Measurements from ENCODE around the gene MUC4.

The MUC4 gene

DNA sequence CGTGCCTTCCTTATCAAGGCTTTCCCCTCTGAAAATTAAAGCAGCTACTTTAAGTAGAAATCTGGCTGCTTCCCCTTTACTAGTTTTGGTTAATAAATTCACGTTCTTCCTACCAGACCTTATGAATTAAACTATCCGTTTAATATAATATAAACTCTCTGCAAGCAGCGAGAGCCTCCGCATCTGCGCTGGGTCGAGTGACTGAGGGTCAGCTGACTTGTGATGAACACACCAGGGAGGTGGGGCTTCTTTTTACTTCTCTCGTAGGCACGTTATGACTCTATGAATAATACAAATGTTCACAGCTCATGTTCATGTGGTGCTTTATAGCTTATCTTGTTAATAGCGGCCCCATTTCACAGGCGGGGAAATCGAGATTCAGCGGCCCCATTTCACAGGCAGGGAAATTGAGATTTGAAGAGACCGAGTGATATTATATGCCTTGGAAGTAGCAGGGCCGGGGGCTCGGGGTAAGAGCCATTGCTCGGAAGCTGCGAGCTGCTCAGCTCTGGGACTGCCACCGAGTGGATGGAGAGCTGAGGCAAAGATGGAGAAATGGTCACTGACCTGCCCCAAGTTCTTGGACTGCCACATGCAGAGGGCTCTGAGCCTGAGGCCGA, 8.3 kb downstream of the MUC4 start:
- no peak overlapping the region for H3K4me3 ChIP-seq (ENCODE audit: low read depth, low read length)
- CTCF ChIA-PET: interaction anchor here (0.6 to 1.3 kb wide), 3 partner anchors 11 to 53 kb away, joined by 3 to 7 read pairs (median 3); no protein-coding TSS in a partner anchor
- POLR2A ChIA-PET: no interaction called here
- no peak for DNase-seq (ENCODE audit: low read depth, low spot score)
- TF ChIP-seq, protein P1, sequence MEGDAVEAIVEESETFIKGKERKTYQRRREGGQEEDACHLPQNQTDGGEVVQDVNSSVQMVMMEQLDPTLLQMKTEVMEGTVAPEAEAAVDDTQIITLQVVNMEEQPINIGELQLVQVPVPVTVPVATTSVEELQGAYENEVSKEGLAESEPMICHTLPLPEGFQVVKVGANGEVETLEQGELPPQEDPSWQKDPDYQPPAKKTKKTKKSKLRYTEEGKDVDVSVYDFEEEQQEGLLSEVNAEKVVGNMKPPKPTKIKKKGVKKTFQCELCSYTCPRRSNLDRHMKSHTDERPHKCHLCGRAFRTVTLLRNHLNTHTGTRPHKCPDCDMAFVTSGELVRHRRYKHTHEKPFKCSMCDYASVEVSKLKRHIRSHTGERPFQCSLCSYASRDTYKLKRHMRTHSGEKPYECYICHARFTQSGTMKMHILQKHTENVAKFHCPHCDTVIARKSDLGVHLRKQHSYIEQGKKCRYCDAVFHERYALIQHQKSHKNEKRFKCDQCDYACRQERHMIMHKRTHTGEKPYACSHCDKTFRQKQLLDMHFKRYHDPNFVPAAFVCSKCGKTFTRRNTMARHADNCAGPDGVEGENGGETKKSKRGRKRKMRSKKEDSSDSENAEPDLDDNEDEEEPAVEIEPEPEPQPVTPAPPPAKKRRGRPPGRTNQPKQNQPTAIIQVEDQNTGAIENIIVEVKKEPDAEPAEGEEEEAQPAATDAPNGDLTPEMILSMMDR (IDR thresholded peaks at IDR 0.05; ENCODE audit: insufficient read depth, low read length, missing control alignments): no peak

GRCh38 chr3:195802795-195803194, 8.9 kb downstream of the MUC4 start:
- no peak for DNase-seq (ENCODE audit: low read depth, low spot score)
- ChIA-PET POLR2A (no interaction called here), CTCF (interaction anchor here (1.1 to 1.3 kb wide), 3 partner anchors 12 to 92 kb away, joined by 3 to 7 read pairs (median 3); no protein-coding TSS in a partner anchor)
- H3K4me3 ChIP-seq (ENCODE audit: low read depth, low read length): no peak overlapping the region
- TF ChIP-seq, protein P1 (IDR thresholded peaks at IDR 0.05; ENCODE audit: insufficient read depth, low read length, missing control alignments): no peak

DNA sequence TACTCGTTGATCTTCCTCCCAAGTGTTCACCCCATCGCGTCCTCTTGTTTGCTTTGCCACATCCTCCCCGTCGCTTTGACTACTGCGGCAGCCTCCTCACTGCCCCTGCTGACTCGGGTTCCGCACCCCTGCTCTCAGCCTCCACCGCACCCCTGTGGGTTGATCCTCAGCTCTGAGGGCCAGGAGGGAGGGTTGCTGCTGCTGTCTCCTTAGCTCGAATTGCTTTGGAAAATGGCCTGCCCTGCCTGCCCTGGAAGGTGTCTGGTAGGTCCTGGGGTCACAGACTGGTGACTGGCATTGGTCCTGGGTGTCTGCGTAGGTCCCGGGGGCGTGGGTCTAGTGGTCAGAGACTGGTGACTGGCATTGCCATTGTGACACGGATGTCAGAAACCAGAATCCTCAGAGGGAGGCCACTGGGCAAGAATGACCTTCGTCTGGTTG, 9.4 kb downstream of the MUC4 start:
- ChIA-PET POLR2A (no interaction called here), CTCF (interaction anchor here (1.1 to 1.3 kb wide), 3 partner anchors 12 to 92 kb away, joined by 3 to 7 read pairs (median 3); no protein-coding TSS in a partner anchor)
- no peak overlapping the region for H3K4me3 ChIP-seq (ENCODE audit: low read depth, low read length)
- TF ChIP-seq, protein P1 (IDR thresholded peaks at IDR 0.05; ENCODE audit: insufficient read depth, low read length, missing control alignments): no peak
- DNase-seq (ENCODE audit: low read depth, low spot score): no peak

GRCh38 chr3:195801251-195802183, 10.2 kb downstream of the MUC4 start:
- no peak overlapping the region for H3K4me3 ChIP-seq (ENCODE audit: low read depth, low read length)
- ChIA-PET CTCF (interaction anchor here (1.2 kb wide), 1 partner anchor 93 kb away, joined by 3 read pairs; no protein-coding TSS in a partner anchor), POLR2A (no interaction called here)
- no peak for DNase-seq (ENCODE audit: low read depth, low spot score)
- TF ChIP-seq, protein P1 (IDR thresholded peaks at IDR 0.05; ENCODE audit: insufficient read depth, low read length, missing control alignments): no peak

DNA sequence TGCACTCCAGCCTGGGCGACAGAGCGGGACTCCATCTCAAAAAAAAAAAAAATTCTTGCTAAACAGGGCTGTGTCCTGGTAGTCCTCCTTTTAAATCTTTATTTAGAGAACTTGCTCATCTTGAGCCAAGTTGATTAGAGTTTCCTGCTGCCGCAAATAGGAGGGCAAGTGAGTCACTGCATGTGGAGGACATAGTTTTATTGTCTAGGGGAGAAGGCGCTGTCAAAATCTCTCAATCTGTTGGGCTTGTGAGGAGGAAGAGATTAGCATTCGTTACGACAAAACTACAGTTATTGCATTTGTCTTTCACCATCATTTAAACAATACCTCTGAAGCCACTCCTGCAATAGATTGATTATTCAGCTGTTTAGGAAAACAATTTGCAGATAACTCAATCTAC, 11.5 kb downstream of the MUC4 start:
- DNase-seq (ENCODE audit: low read depth, low spot score): no peak
- CTCF ChIA-PET: no interaction called here
- no peak overlapping the region for H3K4me3 ChIP-seq (ENCODE audit: low read depth, low read length)
- TF ChIP-seq, protein P1 (IDR thresholded peaks at IDR 0.05; ENCODE audit: insufficient read depth, low read length, missing control alignments): no peak
- POLR2A ChIA-PET: no interaction called here

DNA sequence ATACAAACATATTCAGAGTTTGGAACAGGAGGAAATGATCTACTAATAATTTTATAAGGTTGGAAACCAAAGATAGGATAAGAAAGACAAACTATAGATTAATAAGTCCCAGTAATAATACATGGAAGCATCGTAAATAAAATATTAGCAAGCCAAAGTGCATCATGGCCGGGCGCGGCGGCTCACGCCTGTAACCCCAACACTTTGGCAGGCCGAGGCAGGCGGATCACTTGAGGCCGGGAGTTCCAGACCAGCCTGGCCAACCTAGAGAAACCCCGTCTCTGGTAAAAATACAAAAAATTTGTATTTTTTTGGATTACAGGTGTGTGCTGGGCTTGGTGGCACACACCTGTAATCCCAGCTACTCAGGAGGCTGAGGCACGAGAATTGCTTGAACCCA, 14.9 kb downstream of the MUC4 start:
- ChIA-PET CTCF (no interaction called here), POLR2A (no interaction called here)
- no peak for DNase-seq (ENCODE audit: low read depth, low spot score)
- no peak overlapping the region for H3K4me3 ChIP-seq (ENCODE audit: low read depth, low read length)
- TF ChIP-seq, protein P1 (IDR thresholded peaks at IDR 0.05; ENCODE audit: insufficient read depth, low read length, missing control alignments): no peak
